H1 (cell line): ENCODE data around the gene A3GALT2. TPM values are rescaled to one million over a fixed set of nuclear protein-coding genes. Genes with fewer than 3 reads are reported as not detected.
A peak's percentile ranks its signal among the peaks of the same experiment; 100 is the strongest.

Experiments used
- CTCF ChIA-PET: fragments of 300-600 bp; sonication (Branson Sonifier 250); formaldehyde crosslinking; loops from one replicate; lab custom pipeline; 2021; ENCODE audit not compliant: partially characterized antibody; lab: Charles Lee
- POLR2A ChIA-PET: fragments of 300-600 bp; sonication (Branson Sonifier 250); formaldehyde crosslinking; loops from one replicate; lab custom pipeline; 2021; ENCODE audit warnings: inconsistent platforms; ENCODE audit not compliant: partially characterized antibody; lab: Charles Lee
- DNase-seq, 2 experiments: peaks; one replicate each; pipeline versions ENCODE4 v3.0.0 to v3.0.0-alpha.2; 2010 to 2022; ENCODE audit warnings: low spot score in 2 of 2, low read depth in 1 of 2, mixed read lengths in 1 of 2
- FAIRE-seq: peaks from 2 replicates; lab custom pipeline; 2011; peaks lifted over from hg19 to GRCh38; lab: Jason Lieb, UNC
- H2AFZ ChIP-seq: 2 replicates; pipeline ENCODE4 v1.8.1; 2012; ENCODE audit warnings: low read length, inconsistent platforms
- H2AK5ac ChIP-seq: 2 replicates; pipeline ENCODE4 v1.6.1; 2013; ENCODE audit warnings: low read depth, low read length
- H2BK120ac ChIP-seq: replicated peaks from 2 replicates; pipeline ENCODE3; 2013; ENCODE audit warnings: low read depth, low read length, inconsistent platforms
- H2BK12ac ChIP-seq: 2 replicates; pipeline ENCODE4 v1.6.1; 2013; ENCODE audit warnings: low read depth, low read length
- H2BK15ac ChIP-seq: 2 replicates; pipeline ENCODE4 v1.6.1; 2013; ENCODE audit warnings: low read length
- H2BK20ac ChIP-seq: 2 replicates; pipeline ENCODE4 v1.6.1; 2013; ENCODE audit warnings: low read length
- H2BK5ac ChIP-seq: 2 replicates; pipeline ENCODE4 v1.6.1; 2013; ENCODE audit warnings: low read depth, low read length
- H3K14ac ChIP-seq: 2 replicates; pipeline ENCODE4 v1.6.1; 2013; ENCODE audit warnings: inconsistent platforms; ENCODE audit not compliant: insufficient read length
- H3K18ac ChIP-seq: 2 replicates; pipeline ENCODE4 v1.6.1; 2013; ENCODE audit warnings: low read length; ENCODE audit errors: extremely low read depth
- H3K23ac ChIP-seq: 2 replicates; pipeline ENCODE4 v1.6.1; 2013; ENCODE audit warnings: inconsistent platforms; ENCODE audit not compliant: insufficient read length
- H3K23me2 ChIP-seq: 2 replicates; pipeline ENCODE4 v1.6.1; 2013; ENCODE audit warnings: low read depth, low read length
- H3K27ac ChIP-seq: 2 replicates; pipeline ENCODE4 v1.6.1; 2011; ENCODE audit warnings: low read depth, low read length, inconsistent platforms
- H3K27me3 ChIP-seq, 4 experiments: replicated peaks in 1 of 4; 1 replicate in 1 of 4; 2 replicates in 3 of 4; pipeline versions ENCODE4 v1.6.1 to v1.8.1; 2011 to 2013; ENCODE audit warnings: low read length in 3 of 4, mild to moderate bottlenecking in 3 of 4, inconsistent platforms in 2 of 4, mixed read lengths in 2 of 4, moderate library complexity in 1 of 4; ENCODE audit not compliant: control insufficient read depth in 3 of 4, insufficient read depth in 3 of 4; ENCODE audit errors: extremely low read depth in 1 of 4
- H3K36me3 ChIP-seq, 4 experiments: 2 replicates each; pipeline versions ENCODE4 v1.6.1 to v1.8.1; 2011 to 2013; ENCODE audit warnings: mild to moderate bottlenecking in 4 of 4, low read length in 3 of 4, moderate library complexity in 2 of 4, control low read depth in 1 of 4, inconsistent platforms in 1 of 4; ENCODE audit not compliant: insufficient read depth in 4 of 4, control insufficient read depth in 2 of 4
- H3K4ac ChIP-seq: replicated peaks from 2 replicates; pipeline ENCODE3; 2013; ENCODE audit warnings: low read length, low read depth, mixed read lengths, inconsistent platforms; ENCODE audit not compliant: insufficient read length
- H3K4me1 ChIP-seq, 4 experiments: replicated peaks in 1 of 4; 1 replicate in 1 of 4; 2 replicates in 3 of 4; pipeline versions ENCODE4 v1.6.1 to v1.8.1; 2011 to 2013; ENCODE audit warnings: low read length in 3 of 4, inconsistent platforms in 2 of 4, mixed read lengths in 1 of 4; ENCODE audit not compliant: insufficient read depth in 4 of 4, control insufficient read depth in 3 of 4
- H3K4me2 ChIP-seq, 2 experiments: 2 replicates each; pipeline versions ENCODE4 v1.6.1 to v1.8.1; 2011 to 2013; ENCODE audit warnings: low read depth in 2 of 2, low read length in 2 of 2, control low read depth in 1 of 2, inconsistent platforms in 1 of 2, mild to moderate bottlenecking in 1 of 2; ENCODE audit not compliant: insufficient read depth in 1 of 2
- H3K4me3 ChIP-seq, 4 experiments: fragments of 200-600, 300-600 bp in 1 of 4; sonication (generic), shearing (Covaris generic), sonication (Bioruptor Twin) in 1 of 4; 2 replicates each; pipeline versions ENCODE4 v1.5.1 to v1.8.1; 2011 to 2016; ENCODE audit warnings: low read length in 4 of 4, low read depth in 3 of 4, control low read depth in 2 of 4, inconsistent platforms in 2 of 4, mild to moderate bottlenecking in 2 of 4, mixed read lengths in 1 of 4, moderate library complexity in 1 of 4; ENCODE audit not compliant: insufficient read depth in 2 of 4; ENCODE audit errors: extremely low read depth in 1 of 4
- H3K56ac ChIP-seq: replicated peaks from 2 replicates; pipeline ENCODE3; 2013; ENCODE audit warnings: low read depth, mild to moderate bottlenecking, mixed read lengths, low read length, inconsistent platforms; ENCODE audit not compliant: insufficient read length
- H3K79me1 ChIP-seq: 2 replicates; pipeline ENCODE4 v1.6.1; 2013; ENCODE audit warnings: low read depth, low read length, control low read depth
- H3K79me2 ChIP-seq, 2 experiments: 2 replicates each; pipeline versions ENCODE4 v1.6.1 to v1.8.1; 2012 to 2013; ENCODE audit warnings: low read length in 2 of 2, mild to moderate bottlenecking in 2 of 2, inconsistent platforms in 1 of 2; ENCODE audit not compliant: insufficient read depth in 2 of 2, control insufficient read depth in 1 of 2
- H3K9ac ChIP-seq, 4 experiments: replicated peaks in 1 of 4; 1 replicate in 1 of 4; 2 replicates in 3 of 4; pipeline versions ENCODE4 v1.6.1 to v1.8.1; 2011 to 2013; ENCODE audit warnings: low read depth in 3 of 4, low read length in 3 of 4, control low read depth in 2 of 4, mild to moderate bottlenecking in 2 of 4, moderate library complexity in 2 of 4, inconsistent platforms in 1 of 4; ENCODE audit errors: extremely low read depth in 1 of 4
- H3K9me3 ChIP-seq, 2 experiments: 2 replicates each; pipeline versions ENCODE4 v1.6.1 to v1.8.1; 2012 to 2013; ENCODE audit warnings: mild to moderate bottlenecking in 2 of 2, moderate library complexity in 2 of 2, control low read depth in 1 of 2, inconsistent platforms in 1 of 2, low read depth in 1 of 2, low read length in 1 of 2, mixed read lengths in 1 of 2; ENCODE audit not compliant: insufficient read depth in 2 of 2
- H4K20me1 ChIP-seq, 2 experiments: replicated peaks in 1 of 2; 2 replicates each; pipeline versions ENCODE3 to v1.8.1; 2011 to 2013; ENCODE audit warnings: inconsistent platforms in 2 of 2, low read length in 2 of 2, mild to moderate bottlenecking in 1 of 2; ENCODE audit not compliant: insufficient read depth in 2 of 2, control insufficient read depth in 1 of 2
- H4K5ac ChIP-seq: 2 replicates; pipeline ENCODE4 v1.6.1; 2013; ENCODE audit warnings: low read length, low read depth, mixed read lengths, inconsistent platforms; ENCODE audit not compliant: insufficient read length
- H4K8ac ChIP-seq: 2 replicates; pipeline ENCODE4 v1.8.0; 2013; ENCODE audit warnings: mild to moderate bottlenecking, moderate library complexity, low read length, inconsistent platforms; ENCODE audit not compliant: insufficient read depth; ENCODE audit errors: extremely low read depth
- H4K91ac ChIP-seq: replicated peaks from 2 replicates; pipeline ENCODE3; 2013; ENCODE audit warnings: low read length, mixed read lengths, inconsistent platforms; ENCODE audit not compliant: insufficient read length
- CBX8 ChIP-seq: fragments of 300-800, 300-1000 bp; sonication (generic); IDR thresholded peaks from 2 replicates; pipeline ENCODE4 v1.7.1; 2016; ENCODE audit warnings: low read depth, low read length, borderline replicate concordance
- GABPA ChIP-seq: IDR thresholded peaks from 2 replicates; pipeline ENCODE4 v1.6.1; 2011; ENCODE audit warnings: mild to moderate bottlenecking, low read length, moderate library complexity, borderline replicate concordance; ENCODE audit not compliant: insufficient read depth
- WGBS, 2 experiments: shearing (Covaris generic) in 1 of 2; methylation state at CpG; one replicate each; pipeline versions ENCODE4 v1.1.6 to v1.1.7; 2013 to 2015; ENCODE audit warnings: low lambda C conversion rate in 2 of 2, mixed read lengths in 2 of 2, inconsistent platforms in 1 of 2, low coverage in 1 of 2, missing lambda C conversion rate in 1 of 2; ENCODE audit not compliant: insufficient replicate concordance in 2 of 2, insufficient coverage in 1 of 2, insufficient read length in 1 of 2; ENCODE audit errors: extremely low coverage in 1 of 2, missing lambda C conversion rate in 1 of 2; 5-methylcytosine and 5-hydroxymethylcytosine counted together
- polyA plus RNA-seq, 7 experiments: library from polyadenylated mRNA; depleted of rRNA in 3 of 7; stranded (reverse) in 5 of 7; unstranded in 2 of 7; fragments of >200 nt in 5 of 7; fragments of 200-250 nt in 2 of 7; gene quantifications; 1 replicate in 5 of 7; 2 replicates in 1 of 7; 4 replicates in 1 of 7; pipeline versions ENCODE4 v1.2.1 to v1.2.3, GENCODE V29; 2011 to 2013; ENCODE audit warnings: missing spikeins in 2 of 7, mixed read lengths in 2 of 7
- total RNA-seq: library from RNA; stranded (reverse); fragmentation: NEBNext Ultra II Directional; extraction: Animal tissue kit (Norgen Biotek cat#: 25700); gene quantifications from 2 replicates; pipeline ENCODE4 v1.2.1, GENCODE V29; 2021

The A3GALT2 gene
- total and polyA plus RNA-seq, 2 of the 8 experiments (the other 6 are each of a cell fraction or from before 2014, with no cell fraction given) = not detected

GRCh38 chr1:33271666-33272505 is 49.0 kb downstream of the A3GALT2 start:
- Histone ChIP-seq H3K9me3 (no peaks in the 10 kb centered on the region), H3K23ac (peak overlapping the region; percentile 43), H3K36me3 (peaks cover 0 to 5% (median 2%) of the 10 kb centered on the region in 4 experiments; a peak in 2 of 8 replicates), H2AFZ (no peak overlapping the region), H3K27ac (no peak overlapping the region), H3K14ac (no peak overlapping the region), H2BK20ac (no peak overlapping the region), H4K91ac (no peak overlapping the region), H3K27me3 (no peaks in the 10 kb centered on the region), H2BK15ac (no peak overlapping the region), H2BK12ac (no peak overlapping the region), H3K79me2 (0 out of 4 replicates have a peak, but pooled peaks cover 0 to 8% of the 10 kb centered on the region in 2 experiments), H2AK5ac (no peak overlapping the region), H3K4ac (no peak overlapping the region), H4K5ac (no peak overlapping the region), H4K8ac (no peak overlapping the region), H4K20me1 (peaks cover 2 to 26% of the 10 kb centered on the region in 2 experiments), H2BK5ac (no peak overlapping the region), H3K79me1 (peaks cover 12% of the 10 kb centered on the region), H3K4me2 (no peak overlapping the region), H3K18ac (no peak overlapping the region), H2BK120ac (no peak overlapping the region), H3K23me2 (no peaks in the 10 kb centered on the region), H3K56ac (no peak overlapping the region), H3K4me1 (peaks cover 0 to 13% (median 3%) of the 10 kb centered on the region in 4 experiments; a peak in 5 of 7 replicates), H3K9ac (no peak overlapping the region), H3K4me3 (no peak overlapping the region)
- POLR2A ChIA-PET = interaction anchor here (0.7 to 1.8 kb wide), 4 partner anchors 8 to 222 kb away, joined by 3 to 5 read pairs (median 3); no protein-coding TSS in a partner anchor
- 89% methylated on average over 13 of the region's 13 CpGs; no CpG with 5 or more reads in 1 of the 2 experiments for WGBS, 2 experiments
- DNase-seq (no peak), FAIRE-seq (no peak)
- TF ChIP-seq GABPA (no peak), CBX8 (no peak)
- CTCF ChIA-PET = interaction anchor here (0.6 to 5.8 kb wide), 3 partner anchors 24 to 350 kb away, joined by 4 to 49 read pairs (median 4); no protein-coding TSS in a partner anchor
